K562 (cell line): ENCODE results near the gene ZNF556. TPM values are rescaled to one million over a fixed set of nuclear protein-coding genes. Genes with fewer than 3 reads are reported as not detected.
A peak's percentile ranks its signal among the peaks of the same experiment; 100 is the strongest.

Experiments
- MAFG ChIP-seq: fragments of 450-650 bp; conservative IDR thresholded peaks from 2 replicates; pipeline ENCODE4 v1.6.1; 2016; ENCODE audit warnings: missing genetic modification characterization, missing compliant biosample characterization
- ZNF197 ChIP-seq: fragments of 200-800 bp; sonication (Bioruptor generic); IDR thresholded peaks from 2 replicates; pipeline ENCODE4 v1.6.1; 2016; ENCODE audit warnings: low read depth, missing genetic modification characterization, missing compliant biosample characterization
- polyA plus RNA-seq, 8 experiments: library from polyadenylated mRNA; depleted of rRNA in 4 of 8; stranded (reverse) in 5 of 8; unstranded in 3 of 8; fragments of >200 nt; fragmentation: Nextera tagmentation in 2 of 8; fragmentation: Illumina TruSeq in 1 of 8; extraction: Ambion mirVana in 2 of 8; extraction: Trizol in 1 of 8; gene quantifications; 2 replicates each; pipeline versions ENCODE4 v1.2.1 to v1.2.3, GENCODE V29; 2011 to 2014; ENCODE audit warnings: inconsistent platforms in 1 of 8, missing spikeins in 1 of 8
- total RNA-seq, 7 experiments: library from RNA; depleted of rRNA in 6 of 7; stranded (reverse); fragments of >200 nt in 6 of 7; fragmentation: Illumina TruSeq in 2 of 7; extraction: Trizol in 2 of 7; gene quantifications; 2 replicates each; pipeline versions ENCODE4 v1.2.1 to v1.2.3, GENCODE V29; 2011 to 2021; ENCODE audit warnings: low replicate concordance in 1 of 7
- TF ChIP-seq, protein P1 (sequence below), 2 experiments: fragments of 450-650 bp; formaldehyde crosslinking in 1 of 2; IDR thresholded peaks; 2 replicates each; pipeline versions ENCODE4 v1.4.0 to v1.6.1; 2014 to 2020; ENCODE audit warnings: mild to moderate bottlenecking in 2 of 2, borderline replicate concordance in 1 of 2, low read depth in 1 of 2
- TF ChIP-seq, protein P2 (sequence below): fragments of 250-450 bp; sonication (Bioruptor Pico); IDR thresholded peaks from 2 replicates; pipeline ENCODE4 v1.4.0; 2020; ENCODE audit warnings: mild to moderate bottlenecking, moderate library complexity
- TF ChIP-seq, protein P3 (sequence below), 2 experiments: fragments of 450-650 bp in 1 of 2; IDR thresholded peaks; 2 replicates each; pipeline ENCODE4 v1.6.1; 2011 to 2017; ENCODE audit warnings: low read depth in 2 of 2, antibody characterized with exemption in 1 of 2, borderline replicate concordance in 1 of 2, low read length in 1 of 2, mild to moderate bottlenecking in 1 of 2, mixed read lengths in 1 of 2; ENCODE audit not compliant: control insufficient read depth in 1 of 2
- TF ChIP-seq, protein P4 (sequence below): fragments of 250-450 bp; sonication (Bioruptor Pico); IDR thresholded peaks from 2 replicates; pipeline ENCODE4 v1.5.0; 2021
- TF ChIP-seq, protein P5 (sequence below): fragments of 450-650 bp; IDR thresholded peaks from 2 replicates; pipeline ENCODE4 v1.6.1; 2016

Gene ZNF556
- total and polyA plus RNA-seq, 9 of the 15 experiments (the other 6 are each of a cell fraction or from before 2014, with no cell fraction given), result 0.01 to 0.36 (median 0.10) TPM; not detected in 1

DNA sequence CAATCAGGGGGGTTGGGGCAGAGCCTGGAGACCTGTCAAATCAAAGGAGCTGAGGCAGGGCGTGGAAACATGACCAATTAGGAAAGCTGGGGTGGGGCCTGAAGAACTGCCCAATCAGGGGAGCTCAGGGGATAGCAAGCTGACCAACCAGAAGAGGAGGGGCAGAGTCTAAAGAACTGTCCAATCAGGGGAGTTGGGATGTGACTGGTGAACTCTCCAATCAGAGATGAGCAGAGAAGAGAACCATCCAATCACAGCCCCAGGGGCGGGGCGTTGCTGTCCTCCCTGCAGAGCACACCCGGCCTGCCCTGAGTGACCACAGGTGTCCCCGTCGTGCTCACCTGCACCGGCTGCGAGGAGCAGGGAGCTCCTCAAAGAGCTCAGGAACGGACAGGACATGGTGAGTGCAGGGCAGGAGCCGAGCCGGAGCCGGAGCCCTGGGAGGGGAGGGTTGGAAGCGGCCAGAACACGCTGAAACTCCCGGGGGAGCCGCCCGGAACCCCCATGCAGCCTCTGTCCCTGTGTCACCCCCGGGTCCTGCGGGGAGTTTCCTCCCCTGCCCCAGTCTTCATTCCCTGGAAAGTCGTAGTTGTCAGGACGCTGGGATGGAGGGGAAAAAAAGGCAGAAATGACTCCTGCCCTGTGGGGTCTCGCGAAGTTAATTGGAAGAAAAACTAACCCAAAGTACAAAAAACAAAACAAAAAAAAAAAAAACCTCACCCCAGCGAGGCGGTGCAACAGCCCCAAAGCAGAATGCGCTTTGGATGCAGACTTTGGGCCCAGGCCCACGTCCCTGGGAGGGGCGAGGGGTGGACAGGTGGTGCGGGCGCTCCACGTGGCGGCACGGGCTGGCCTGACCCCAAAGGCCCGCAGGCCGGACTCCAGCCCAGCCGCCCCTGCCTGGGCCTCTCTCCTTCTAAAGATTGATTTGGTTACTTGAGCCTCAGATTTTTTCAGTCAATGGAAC, at the start of gene ZNF556 (continued):
- TF ChIP-seq, protein P1, sequence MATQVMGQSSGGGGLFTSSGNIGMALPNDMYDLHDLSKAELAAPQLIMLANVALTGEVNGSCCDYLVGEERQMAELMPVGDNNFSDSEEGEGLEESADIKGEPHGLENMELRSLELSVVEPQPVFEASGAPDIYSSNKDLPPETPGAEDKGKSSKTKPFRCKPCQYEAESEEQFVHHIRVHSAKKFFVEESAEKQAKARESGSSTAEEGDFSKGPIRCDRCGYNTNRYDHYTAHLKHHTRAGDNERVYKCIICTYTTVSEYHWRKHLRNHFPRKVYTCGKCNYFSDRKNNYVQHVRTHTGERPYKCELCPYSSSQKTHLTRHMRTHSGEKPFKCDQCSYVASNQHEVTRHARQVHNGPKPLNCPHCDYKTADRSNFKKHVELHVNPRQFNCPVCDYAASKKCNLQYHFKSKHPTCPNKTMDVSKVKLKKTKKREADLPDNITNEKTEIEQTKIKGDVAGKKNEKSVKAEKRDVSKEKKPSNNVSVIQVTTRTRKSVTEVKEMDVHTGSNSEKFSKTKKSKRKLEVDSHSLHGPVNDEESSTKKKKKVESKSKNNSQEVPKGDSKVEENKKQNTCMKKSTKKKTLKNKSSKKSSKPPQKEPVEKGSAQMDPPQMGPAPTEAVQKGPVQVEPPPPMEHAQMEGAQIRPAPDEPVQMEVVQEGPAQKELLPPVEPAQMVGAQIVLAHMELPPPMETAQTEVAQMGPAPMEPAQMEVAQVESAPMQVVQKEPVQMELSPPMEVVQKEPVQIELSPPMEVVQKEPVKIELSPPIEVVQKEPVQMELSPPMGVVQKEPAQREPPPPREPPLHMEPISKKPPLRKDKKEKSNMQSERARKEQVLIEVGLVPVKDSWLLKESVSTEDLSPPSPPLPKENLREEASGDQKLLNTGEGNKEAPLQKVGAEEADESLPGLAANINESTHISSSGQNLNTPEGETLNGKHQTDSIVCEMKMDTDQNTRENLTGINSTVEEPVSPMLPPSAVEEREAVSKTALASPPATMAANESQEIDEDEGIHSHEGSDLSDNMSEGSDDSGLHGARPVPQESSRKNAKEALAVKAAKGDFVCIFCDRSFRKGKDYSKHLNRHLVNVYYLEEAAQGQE (IDR thresholded peaks at IDR 0.05; ENCODE audit: borderline replicate concordance), result no peak
- TF ChIP-seq, protein P1 (CRISPR knock-in tag; IDR thresholded peaks at IDR 0.05; ENCODE audit: low read depth), result no peak
- TF ChIP-seq, protein P2, sequence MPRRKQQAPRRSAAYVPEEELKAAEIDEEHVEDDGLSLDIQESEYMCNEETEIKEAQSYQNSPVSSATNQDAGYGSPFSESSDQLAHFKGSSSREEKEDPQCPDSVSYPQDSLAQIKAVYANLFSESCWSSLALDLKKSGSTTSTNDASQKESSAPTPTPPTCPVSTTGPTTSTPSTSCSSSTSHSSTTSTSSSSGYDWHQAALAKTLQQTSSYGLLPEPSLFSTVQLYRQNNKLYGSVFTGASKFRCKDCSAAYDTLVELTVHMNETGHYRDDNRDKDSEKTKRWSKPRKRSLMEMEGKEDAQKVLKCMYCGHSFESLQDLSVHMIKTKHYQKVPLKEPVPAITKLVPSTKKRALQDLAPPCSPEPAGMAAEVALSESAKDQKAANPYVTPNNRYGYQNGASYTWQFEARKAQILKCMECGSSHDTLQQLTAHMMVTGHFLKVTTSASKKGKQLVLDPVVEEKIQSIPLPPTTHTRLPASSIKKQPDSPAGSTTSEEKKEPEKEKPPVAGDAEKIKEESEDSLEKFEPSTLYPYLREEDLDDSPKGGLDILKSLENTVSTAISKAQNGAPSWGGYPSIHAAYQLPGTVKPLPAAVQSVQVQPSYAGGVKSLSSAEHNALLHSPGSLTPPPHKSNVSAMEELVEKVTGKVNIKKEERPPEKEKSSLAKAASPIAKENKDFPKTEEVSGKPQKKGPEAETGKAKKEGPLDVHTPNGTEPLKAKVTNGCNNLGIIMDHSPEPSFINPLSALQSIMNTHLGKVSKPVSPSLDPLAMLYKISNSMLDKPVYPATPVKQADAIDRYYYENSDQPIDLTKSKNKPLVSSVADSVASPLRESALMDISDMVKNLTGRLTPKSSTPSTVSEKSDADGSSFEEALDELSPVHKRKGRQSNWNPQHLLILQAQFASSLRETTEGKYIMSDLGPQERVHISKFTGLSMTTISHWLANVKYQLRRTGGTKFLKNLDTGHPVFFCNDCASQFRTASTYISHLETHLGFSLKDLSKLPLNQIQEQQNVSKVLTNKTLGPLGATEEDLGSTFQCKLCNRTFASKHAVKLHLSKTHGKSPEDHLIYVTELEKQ (CRISPR knock-in tag), result no peak
- TF ChIP-seq, protein P3, sequence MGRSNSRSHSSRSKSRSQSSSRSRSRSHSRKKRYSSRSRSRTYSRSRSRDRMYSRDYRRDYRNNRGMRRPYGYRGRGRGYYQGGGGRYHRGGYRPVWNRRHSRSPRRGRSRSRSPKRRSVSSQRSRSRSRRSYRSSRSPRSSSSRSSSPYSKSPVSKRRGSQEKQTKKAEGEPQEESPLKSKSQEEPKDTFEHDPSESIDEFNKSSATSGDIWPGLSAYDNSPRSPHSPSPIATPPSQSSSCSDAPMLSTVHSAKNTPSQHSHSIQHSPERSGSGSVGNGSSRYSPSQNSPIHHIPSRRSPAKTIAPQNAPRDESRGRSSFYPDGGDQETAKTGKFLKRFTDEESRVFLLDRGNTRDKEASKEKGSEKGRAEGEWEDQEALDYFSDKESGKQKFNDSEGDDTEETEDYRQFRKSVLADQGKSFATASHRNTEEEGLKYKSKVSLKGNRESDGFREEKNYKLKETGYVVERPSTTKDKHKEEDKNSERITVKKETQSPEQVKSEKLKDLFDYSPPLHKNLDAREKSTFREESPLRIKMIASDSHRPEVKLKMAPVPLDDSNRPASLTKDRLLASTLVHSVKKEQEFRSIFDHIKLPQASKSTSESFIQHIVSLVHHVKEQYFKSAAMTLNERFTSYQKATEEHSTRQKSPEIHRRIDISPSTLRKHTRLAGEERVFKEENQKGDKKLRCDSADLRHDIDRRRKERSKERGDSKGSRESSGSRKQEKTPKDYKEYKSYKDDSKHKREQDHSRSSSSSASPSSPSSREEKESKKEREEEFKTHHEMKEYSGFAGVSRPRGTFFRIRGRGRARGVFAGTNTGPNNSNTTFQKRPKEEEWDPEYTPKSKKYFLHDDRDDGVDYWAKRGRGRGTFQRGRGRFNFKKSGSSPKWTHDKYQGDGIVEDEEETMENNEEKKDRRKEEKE (IDR thresholded peaks at IDR 0.05; ENCODE audit: borderline replicate concordance in 1 of 2, control insufficient read depth in 1 of 2, low read depth in 2 of 2, low read length in 1 of 2), result no peak
- TF ChIP-seq, protein P4, sequence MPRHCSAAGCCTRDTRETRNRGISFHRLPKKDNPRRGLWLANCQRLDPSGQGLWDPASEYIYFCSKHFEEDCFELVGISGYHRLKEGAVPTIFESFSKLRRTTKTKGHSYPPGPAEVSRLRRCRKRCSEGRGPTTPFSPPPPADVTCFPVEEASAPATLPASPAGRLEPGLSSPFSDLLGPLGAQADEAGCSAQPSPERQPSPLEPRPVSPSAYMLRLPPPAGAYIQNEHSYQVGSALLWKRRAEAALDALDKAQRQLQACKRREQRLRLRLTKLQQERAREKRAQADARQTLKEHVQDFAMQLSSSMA (CRISPR knock-in tag), result no peak
- TF ChIP-seq, protein P5, sequence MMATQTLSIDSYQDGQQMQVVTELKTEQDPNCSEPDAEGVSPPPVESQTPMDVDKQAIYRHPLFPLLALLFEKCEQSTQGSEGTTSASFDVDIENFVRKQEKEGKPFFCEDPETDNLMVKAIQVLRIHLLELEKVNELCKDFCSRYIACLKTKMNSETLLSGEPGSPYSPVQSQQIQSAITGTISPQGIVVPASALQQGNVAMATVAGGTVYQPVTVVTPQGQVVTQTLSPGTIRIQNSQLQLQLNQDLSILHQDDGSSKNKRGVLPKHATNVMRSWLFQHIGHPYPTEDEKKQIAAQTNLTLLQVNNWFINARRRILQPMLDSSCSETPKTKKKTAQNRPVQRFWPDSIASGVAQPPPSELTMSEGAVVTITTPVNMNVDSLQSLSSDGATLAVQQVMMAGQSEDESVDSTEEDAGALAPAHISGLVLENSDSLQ, result peak; percentile 95
- TF ChIP-seq ZNF197 (CRISPR knock-in tag) (no peak), MAFG (no peak)
